Measurements from ENCODE around the gene SPATA32.

DNA sequence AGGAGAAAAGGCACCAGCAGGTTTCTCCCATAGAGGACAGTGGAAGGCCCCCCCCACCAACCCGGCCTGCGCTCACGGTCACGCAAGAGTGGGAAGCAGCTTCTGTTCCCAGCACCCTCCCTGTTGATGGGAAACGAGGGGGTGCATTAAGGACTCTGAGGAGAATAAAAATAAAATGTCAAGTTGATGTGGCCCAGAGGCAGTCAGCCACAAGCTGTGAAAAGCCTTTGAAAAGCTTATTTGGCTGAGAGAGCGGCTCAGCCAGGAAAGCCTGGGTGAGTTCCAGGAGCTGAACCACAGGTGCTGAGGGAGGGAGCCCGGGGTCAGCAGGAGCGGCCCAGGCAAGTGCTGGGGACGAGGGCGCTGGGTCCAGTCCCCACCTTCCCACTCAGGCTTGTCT, 26.9 kb upstream of the SPATA32 start:
- TF ChIP-seq, protein P1, sequence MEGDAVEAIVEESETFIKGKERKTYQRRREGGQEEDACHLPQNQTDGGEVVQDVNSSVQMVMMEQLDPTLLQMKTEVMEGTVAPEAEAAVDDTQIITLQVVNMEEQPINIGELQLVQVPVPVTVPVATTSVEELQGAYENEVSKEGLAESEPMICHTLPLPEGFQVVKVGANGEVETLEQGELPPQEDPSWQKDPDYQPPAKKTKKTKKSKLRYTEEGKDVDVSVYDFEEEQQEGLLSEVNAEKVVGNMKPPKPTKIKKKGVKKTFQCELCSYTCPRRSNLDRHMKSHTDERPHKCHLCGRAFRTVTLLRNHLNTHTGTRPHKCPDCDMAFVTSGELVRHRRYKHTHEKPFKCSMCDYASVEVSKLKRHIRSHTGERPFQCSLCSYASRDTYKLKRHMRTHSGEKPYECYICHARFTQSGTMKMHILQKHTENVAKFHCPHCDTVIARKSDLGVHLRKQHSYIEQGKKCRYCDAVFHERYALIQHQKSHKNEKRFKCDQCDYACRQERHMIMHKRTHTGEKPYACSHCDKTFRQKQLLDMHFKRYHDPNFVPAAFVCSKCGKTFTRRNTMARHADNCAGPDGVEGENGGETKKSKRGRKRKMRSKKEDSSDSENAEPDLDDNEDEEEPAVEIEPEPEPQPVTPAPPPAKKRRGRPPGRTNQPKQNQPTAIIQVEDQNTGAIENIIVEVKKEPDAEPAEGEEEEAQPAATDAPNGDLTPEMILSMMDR (IDR thresholded peaks at IDR 0.05; ENCODE audit: borderline replicate concordance, extremely low read depth, low read length, poor library complexity, severe bottlenecking): no peak
- TF ChIP-seq EZH2 (IDR thresholded peaks at IDR 0.05; ENCODE audit: borderline replicate concordance, low read depth, low read length, severe bottlenecking): no peak

Data from DND-41 (cell line).